ENCODE data around the gene TMCO5A.
"Not testable (repeated sequence)": the region's sequence is repeated elsewhere in the genome, so short reads cannot be mapped to it uniquely, and the experiment has no call there.

TMCO5A gene

DNA sequence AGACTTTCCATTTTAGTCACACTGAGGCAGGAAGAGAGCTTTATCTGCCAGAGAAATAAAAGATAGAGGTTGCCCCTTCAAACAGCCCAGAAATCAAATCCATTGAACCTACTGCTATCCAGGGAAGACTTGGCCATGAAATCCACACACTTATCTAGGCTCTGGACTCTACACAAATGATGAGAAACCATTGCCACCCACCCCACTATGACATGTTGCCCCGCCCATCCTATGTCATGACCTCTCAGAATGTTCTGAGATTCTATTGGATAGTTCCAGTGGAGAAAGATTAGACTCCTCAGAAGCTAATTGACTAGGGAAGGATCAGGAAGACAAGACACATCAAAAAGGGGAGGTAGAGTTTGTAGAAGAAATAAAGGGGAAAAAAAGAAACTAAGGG, at the start of gene TMCO5A:
TSS of gene TMCO5A (plus strand) at position 301 of the 400 bp plus-strand sequence. CDS start 1,684 bp downstream, outside the sequence.
- DNase-seq (ENCODE audit: low read depth in 2 of 2): no peak

DNA sequence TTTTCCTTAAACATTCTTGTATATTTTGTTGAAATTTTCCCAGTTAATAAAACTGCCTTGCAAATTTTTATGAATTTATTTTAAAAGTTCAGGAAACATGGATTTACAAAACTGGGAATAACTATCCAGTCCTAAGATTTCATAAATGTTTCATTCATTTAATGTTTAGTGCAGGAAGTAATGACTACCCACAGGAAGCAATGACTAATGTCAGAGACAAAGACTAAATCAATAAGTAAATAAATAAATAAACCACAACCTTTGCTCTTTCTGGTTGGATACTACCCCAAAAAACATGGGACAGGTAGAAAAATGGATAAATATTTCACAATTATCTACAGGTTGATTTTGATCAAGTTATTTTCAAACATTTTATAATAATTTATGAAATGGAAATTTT, 48.8 kb upstream of the TMCO5A start:
- DNase-seq (ENCODE audit: low read depth in 2 of 2): no peak

- no peak for DNase-seq (ENCODE audit: low read depth in 2 of 2)
These were observed 46.1 kb upstream of the TMCO5A start for GRCh38 chr15:37888356-37888755.

DNA sequence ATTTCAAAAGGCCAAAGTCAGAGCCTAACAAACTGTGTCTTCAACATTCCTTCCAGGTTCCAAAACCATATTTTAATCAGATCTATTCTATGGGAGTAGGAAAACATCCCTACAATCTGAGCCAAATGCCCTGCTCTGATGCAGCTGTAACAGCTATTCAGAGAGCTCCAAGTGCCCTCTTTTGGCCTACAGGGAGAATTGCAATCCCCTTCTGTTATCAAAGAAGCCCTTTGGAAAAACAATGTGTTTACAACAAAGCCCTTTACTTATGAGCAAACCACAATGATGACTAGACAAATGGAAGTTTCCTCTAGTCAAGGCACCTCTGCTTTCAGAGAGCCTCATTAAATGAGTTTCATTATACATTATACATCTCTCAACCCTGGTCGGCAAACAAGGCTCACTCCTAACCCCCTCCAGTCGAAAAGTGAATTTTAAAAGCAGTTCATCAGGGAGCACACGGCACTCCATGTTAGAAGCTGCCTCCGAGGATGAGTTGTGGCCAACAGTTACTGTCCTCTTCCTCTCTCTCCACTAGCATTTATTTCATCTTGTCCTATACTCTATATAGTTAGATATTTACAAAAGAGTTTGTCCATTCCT, 42.6 kb upstream of the TMCO5A start:
- peak in 1 of 2 experiments; percentile 32 for DNase-seq (ENCODE audit: low read depth in 2 of 2)

DNA sequence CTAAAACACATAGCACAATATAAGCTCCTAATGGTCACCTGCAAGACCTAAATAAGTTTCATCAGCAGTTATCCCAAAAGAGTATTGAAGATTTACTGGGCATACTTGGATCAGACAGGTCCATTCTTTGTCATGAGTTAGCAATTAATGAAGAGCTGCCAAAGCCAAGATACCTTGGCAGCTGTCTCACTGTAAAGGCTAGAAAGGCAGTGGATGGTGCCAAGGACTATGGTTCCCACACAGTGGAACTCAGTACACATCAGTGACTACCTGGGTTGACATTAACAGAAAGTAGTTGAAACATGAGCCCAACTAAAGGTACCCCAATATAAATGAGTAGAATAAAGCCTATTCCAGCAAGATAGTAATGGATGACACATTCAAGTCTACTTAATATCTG, 41.1 kb upstream of the TMCO5A start:
- no peak for DNase-seq (ENCODE audit: low read depth in 2 of 2)

DNA sequence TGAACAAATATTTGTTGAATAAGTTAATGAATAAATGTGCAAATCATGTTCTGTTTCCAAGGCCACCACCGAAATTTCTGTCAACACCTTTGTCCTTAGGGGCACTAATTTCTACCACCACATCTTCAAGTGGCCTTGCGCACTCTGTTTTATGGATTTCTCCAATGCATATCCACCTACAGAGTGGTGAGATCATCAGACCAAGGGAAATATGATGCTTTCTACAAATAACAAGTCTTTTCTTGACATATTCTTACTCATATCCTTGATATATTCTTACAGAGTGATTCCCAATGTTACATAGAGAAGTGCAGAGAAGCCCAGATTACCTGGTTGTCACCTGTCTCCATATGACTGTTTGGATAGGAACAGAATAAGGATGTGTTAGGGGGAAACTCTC, 36.1 kb upstream of the TMCO5A start:
- no peak for DNase-seq (ENCODE audit: low read depth in 2 of 2)

DNA sequence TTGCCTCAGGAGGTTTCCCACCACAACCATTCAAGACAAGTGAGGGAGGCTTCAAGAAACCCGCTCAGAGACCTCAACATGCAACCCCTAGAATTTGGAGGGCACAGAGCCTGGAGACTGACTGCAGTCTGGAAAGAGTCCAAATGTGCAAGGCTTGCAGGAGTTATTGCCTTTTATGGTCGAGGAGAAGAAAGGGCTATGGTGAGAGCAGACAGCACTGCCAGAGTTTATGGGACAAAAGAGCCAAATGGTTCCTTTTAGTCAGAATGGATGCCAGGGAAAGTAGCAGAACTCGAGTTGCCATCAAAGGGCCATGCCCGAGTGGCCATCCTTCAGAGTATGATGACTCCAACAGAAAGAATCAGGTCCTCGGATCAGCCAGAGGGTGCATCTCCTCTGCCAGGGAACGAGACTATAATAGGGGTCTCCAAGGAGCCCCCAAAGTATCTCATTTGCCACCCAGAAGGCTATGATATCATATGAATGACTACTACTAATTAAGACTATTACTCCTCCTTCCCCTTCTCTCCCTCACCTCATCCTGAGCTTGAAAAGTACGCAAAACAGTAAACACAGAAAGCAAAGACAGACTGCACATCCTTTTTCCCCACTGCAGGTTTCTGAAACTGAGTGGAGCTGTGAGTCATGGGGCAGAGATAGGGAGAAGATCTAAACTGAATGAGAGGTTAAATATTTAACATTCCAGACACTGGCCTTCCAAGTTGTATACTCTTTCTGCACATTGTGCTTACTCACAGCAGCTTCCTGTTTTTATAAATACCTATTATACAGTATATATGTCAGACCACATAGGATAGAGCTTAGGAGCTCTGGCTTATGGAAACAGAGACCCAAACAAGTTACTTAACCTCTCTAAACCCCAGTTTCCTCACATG, 33.9 kb upstream of the TMCO5A start:
- peak; percentile 64 to 66 for DNase-seq (ENCODE audit: low read depth in 2 of 2)

GRCh38 chr15:37902126-37902525, 32.3 kb upstream of the TMCO5A start:
- no peak for DNase-seq (ENCODE audit: low read depth in 2 of 2)

DNA sequence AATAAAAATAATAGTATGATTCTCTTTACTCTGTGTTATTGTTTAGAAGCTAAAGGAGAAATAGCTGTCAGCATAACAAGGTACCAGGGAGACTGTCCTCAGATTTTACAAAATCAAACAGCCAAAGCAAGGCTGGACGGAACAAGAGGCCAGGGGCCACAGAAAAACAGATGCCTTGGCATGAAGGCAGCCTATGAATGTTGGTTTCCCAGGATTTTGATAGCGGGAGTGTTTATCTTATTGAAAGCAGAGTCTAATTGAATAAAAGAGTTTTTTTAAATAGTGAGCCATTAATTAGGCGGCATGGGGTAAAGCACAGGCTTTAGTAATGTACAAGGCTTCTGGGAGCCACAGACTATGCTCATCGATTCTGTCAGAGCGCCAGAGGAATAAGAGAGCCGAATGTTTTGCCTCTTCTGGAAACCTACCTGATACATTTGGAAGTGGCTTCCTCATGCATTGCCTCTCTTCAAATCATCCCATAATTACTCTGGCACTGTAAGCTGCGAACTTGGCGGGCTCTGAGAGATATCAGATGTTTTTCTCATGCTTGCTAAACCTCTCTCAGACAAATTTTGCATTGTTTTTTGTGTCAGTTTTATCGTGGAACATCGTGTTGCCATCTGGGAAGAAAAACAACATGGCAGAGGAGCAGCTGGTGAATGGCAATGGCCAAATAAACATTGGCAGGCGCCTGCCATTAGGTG, 30.4 kb upstream of the TMCO5A start:
- no peak for DNase-seq (ENCODE audit: low read depth in 2 of 2)

DNA sequence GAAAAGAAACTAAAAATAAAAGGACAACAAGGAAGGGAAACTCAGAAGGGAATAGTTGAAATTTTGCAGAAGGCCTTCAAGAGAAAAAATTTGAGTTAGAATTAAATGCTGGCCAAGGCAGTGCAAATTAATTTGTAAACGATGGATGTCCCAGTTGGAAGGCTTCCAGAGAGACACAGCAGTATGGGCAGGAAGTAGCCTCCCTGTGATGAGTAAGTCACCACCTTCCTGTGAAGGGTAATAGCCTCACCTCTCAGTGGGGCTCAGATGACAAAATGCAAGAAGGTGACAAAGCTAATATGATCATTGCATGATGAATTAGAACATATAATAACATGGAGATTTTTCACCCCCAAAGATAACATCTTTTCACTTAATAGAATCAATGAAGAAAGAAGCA, 27.3 kb upstream of the TMCO5A start:
- DNase-seq (ENCODE audit: low read depth in 2 of 2): no peak

DNA sequence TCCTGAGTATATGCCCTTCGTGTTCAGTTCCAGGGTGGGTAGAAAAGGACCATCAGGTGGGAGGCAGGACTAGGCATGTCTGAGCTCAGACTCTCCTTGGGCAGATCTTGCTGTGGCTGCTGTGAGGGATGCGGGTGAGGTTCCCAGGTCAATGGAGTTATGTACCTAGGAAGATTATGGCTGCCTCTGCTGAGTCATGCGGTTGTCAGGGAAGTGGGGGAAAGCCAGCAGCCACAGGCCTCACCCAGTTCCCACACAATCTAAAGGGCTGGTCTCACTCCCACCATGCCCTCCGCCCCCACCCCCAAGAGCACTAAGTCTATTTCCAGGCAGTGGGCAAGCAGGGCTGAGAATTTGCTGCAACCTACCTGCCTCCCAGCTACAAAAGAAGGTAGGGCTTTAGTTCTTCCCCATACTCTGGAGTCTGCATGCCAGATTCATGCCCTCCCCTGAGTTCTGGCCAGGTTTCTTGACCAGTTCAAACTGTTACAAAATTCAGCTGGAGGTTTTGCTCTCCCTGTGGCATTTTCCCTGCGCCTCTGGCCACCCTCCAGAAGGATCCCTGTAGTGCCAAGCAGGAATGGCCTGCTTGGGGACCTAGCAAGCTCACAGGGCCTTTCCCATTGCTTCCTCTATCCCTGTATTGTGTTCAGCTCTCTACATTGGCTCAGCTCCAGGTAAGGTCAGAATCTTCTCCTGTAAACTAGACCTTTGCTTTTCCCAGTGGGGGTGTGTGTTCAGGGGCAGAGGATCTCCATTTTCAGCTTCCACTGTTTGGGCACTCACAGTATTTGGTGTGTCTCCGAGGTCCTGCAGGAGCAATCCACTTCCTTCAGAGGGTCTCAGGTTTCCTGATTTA, 12.7 kb upstream of the TMCO5A start:
- DNase-seq (ENCODE audit: low read depth in 2 of 2): no peak

- no peak for DNase-seq (ENCODE audit: low read depth in 2 of 2)
These were observed 8.3 kb upstream of the TMCO5A start for GRCh38 chr15:37926136-37926535.

DNA sequence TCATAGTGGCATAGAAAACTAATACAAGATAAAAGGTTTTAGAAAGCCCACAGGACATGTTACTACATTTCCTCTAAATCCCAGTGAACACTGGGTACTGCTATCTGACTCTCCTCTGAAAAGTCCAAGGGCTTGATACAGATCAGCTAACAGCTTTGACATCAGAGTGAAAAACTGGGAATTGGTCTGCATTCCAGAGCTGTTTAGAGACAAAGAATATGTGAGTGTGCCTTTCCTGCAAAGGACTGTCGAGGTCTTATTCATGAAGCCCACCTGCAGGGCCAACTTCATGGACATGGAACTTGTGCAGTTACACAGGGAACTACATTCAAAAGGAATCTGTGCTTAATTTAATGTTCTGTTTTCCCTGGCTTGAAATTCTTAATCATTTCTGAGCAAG, 5.2 kb upstream of the TMCO5A start:
- DNase-seq (ENCODE audit: low read depth in 2 of 2): no peak

DNA sequence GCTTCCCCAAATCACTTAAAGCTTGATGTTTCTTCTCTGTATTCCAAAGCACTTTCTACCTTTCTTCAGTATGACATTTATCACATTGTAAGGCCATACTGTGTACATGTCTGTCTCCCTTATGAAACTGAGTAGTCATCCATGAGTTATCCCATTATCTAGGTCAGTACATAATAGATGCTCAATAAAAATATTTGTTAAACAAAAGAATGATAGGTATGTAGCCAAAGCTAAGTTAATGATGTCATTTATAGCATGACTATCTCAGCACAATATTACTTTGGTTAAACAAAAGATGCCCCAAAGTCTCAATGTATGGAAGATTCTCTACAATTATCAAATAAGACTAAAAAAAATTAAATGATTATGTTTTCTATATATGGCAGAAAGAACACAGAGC, 3.1 kb upstream of the TMCO5A start:
- DNase-seq (ENCODE audit: low read depth in 2 of 2): no peak

DNA sequence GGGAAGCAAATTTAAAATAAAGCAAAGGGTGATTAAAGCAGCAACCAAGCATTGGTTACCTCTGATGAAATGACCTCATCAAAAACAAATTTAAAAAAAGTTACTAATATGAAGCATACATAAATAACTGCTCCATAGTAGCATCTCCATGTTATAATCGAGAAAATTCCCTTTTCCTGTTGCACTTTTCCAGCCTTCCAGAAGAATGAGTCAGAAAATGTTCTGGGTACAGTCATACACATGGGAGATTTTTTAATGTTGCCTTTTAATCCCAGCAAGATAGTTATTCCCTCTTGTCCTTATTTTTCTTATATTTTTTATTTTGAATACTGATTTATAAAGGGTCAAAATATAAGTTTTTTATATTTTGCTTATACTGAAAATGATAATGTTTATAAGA, 2.6 kb upstream of the TMCO5A start:
- DNase-seq (ENCODE audit: low read depth in 2 of 2): peak; percentile 31 to 33

DNA sequence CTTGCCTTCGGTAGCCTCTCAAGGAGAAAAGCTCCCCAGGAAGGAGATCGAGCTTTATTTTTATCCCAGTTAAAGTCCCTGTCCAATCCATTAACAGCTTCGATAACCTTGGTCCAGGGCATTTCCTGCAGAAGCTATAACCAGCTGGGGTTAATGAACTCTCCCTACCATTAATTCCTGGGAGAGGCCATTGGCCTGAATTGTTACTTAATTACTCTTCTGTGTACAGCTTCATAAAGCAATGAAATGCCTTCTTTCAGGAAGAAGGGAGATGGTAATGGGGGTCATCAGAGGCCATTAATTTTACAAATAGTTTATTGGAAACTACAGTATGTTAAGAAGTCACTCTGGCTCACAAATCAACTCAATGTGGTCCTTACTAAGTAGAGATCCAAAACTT, 1.9 kb upstream of the TMCO5A start:
- no peak for DNase-seq (ENCODE audit: low read depth in 2 of 2)

DNA sequence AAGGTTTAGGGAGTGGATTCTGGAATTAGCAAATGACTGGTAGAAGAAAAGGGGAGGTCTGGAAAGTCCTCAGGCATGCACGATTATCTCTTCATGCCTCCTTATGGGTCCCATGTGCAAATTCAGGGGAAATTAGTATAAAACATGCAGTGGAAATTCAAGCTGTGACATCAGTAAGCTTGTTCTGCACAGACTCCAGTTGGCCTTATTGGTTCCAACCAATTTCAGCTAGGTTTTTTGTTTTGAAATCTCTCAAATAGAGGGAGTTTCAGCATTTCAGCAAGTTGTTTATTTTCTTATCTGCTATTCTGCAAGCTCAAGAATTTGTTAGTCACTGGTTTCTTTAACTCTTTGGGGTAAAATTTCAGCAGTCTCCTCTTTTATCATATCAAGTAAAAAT, 774 bp upstream of the TMCO5A start:
- peak; percentile 29 to 35 for DNase-seq (ENCODE audit: low read depth in 2 of 2)

GRCh38 chr15:37940876-37941275, 6.4 kb downstream of the TMCO5A start:
- no peak for DNase-seq (ENCODE audit: low read depth in 2 of 2)

DNA sequence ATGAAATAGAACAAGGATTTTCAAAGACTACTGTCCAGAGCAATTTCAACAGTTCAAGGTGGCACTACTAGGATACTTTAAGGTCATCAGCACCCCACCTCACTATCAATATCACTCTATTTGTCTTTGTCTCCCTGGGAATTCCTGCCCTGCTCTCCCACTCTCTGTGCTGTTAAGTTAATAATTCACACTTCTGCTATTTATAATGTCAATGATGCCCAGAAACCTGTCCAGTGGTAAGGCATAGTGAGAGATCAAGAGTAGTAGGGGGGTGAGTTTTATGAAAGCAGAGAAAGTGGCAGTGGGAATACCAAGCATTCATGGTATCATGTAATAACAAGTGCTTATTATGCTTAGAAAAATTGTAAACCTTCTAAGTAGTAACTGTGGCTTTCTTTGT, 7.3 kb downstream of the TMCO5A start:
- DNase-seq (ENCODE audit: low read depth in 2 of 2): no peak

DNA sequence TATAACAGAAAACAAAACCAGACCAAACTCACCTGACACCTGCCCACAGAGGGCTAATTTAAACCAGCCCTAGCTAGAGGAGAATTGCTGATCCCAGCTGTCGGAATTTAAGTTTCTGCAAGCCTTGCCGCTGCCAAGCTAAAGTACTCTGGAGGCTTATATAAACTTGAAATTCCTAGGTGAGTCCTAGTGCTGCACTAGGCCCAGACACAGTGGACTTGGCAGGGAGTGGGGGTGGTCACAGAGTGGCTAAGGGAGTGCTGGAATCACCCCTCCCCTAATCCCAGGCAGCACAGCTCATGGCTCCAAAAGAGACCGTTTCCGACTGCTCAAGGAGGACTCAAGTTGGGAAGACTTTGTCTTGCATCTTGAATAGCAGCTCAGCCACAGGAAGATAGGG, 17.6 kb downstream of the TMCO5A start:
- DNase-seq (ENCODE audit: low read depth in 2 of 2): no peak

GRCh38 chr15:37960742-37961141, 26.3 kb downstream of the TMCO5A start:
- DNase-seq (ENCODE audit: low read depth in 2 of 2): not testable (repeated sequence)

- DNase-seq (ENCODE audit: low read depth in 2 of 2): no peak
These were observed 33.3 kb downstream of the TMCO5A start for GRCh38 chr15:37967788-37968187.
